ENCODE data around the gene HOXA7.

Gene HOXA7

DNA sequence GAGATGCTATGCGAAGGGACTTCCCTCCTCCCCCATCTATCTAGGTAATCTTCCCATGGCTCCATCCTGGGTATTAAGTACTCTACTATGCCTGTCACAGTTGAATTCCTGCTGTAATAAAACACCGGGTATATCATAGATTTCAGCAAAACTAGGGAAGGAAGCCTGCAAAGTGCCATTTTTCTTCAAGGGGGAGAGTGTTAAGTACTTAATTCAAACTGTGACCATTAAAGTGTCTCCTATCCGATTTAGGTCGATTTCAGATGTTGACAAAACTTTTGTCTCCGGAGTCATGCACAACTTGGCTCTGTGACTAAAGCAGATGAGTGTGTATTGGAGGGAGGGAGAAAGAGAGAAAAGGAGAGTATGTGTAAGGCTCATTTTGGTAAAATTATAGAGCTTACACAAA is 30.5 kb downstream of the HOXA7 start:
- no peak overlapping the region for H3K4me3 ChIP-seq (ENCODE audit: low read depth, low read length)
- DNase-seq (ENCODE audit: low read depth): no peak
- TF ChIP-seq, protein P1, sequence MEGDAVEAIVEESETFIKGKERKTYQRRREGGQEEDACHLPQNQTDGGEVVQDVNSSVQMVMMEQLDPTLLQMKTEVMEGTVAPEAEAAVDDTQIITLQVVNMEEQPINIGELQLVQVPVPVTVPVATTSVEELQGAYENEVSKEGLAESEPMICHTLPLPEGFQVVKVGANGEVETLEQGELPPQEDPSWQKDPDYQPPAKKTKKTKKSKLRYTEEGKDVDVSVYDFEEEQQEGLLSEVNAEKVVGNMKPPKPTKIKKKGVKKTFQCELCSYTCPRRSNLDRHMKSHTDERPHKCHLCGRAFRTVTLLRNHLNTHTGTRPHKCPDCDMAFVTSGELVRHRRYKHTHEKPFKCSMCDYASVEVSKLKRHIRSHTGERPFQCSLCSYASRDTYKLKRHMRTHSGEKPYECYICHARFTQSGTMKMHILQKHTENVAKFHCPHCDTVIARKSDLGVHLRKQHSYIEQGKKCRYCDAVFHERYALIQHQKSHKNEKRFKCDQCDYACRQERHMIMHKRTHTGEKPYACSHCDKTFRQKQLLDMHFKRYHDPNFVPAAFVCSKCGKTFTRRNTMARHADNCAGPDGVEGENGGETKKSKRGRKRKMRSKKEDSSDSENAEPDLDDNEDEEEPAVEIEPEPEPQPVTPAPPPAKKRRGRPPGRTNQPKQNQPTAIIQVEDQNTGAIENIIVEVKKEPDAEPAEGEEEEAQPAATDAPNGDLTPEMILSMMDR (IDR thresholded peaks at IDR 0.05; ENCODE audit: low read depth, low read length, missing control alignments): no peak

DNA sequence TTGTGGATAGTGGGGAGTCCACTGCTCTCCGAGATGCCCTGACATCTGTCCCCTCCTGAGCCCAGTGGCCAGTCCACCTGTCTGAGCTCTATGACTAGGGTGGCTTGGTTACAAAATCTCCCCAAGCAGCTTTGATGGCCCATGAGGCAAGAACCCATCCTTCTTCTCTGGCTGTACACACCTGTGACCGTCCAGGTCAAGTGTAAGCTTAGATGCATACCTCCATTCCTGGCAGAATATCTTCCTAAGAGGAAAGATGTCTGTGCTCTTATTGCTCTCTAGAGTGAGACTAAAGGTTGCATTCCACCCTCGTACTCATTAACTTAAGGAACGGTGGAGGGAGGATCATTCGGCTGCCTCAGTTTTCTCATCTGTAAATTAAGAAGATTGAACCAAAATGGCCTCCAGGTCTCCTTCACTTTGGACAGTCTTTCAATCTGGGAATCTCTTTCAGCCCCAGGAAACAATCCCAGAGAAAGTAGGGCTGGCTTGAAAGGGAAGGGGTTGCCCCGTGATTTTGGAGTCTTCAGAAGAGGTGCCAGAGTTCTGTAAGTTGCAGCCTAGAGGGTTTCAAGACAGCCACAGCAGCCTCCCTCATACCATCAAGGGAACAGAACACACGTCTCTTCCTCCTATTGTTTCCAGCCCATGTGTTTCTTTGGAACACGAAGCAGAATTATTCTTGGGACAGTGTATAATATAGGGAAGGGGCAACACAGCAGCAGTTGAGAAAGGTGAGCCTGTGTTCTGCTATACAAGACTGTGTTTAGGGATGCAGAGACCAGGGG is 31.4 kb downstream of the HOXA7 start:
- no peak for DNase-seq (ENCODE audit: low read depth)
- H3K4me3 ChIP-seq (ENCODE audit: low read depth, low read length): no peak overlapping the region
- TF ChIP-seq, protein P1 (IDR thresholded peaks at IDR 0.05; ENCODE audit: low read depth, low read length, missing control alignments): no peak

DNA sequence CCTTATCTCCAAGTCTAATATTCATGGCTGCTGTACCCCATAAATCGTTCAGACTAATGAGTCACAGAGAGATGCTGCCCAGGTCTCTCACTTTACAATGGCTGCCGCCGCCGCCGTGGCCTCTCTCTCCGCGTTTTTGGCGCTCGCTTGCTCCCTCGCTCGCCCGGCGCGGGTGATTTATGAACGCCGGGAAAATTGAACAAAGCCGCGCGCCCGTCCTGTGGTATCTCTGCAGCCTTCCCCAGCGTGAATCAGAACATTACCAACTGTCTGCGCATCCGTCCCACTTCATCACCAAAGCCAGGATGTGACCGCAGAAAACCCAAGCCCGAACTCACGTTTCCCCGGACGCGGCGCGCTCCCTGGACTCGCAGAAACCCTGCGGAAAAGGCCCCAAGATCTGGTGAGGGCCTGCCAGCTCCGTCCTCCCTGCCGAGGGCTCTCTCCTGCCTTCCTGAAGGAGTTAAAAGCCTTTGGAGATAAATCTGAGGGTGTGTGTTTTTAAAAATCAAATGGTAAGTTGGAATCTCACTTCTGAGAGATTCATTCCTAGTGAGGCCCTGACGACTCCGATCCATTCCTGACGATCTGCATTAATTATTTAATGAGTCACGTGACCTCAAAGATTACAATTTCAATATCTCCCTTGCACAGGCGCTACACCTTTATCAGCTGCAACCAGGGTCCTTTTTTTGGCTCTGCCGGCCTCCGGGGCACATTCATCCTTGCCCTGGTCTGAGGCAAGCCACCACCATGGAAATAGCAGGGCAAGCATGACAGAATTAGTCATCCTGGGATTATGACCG is 32.2 kb downstream of the HOXA7 start:
- DNase-seq (ENCODE audit: low read depth): no peak
- TF ChIP-seq, protein P1 (IDR thresholded peaks at IDR 0.05; ENCODE audit: low read depth, low read length, missing control alignments): no peak
- no peak overlapping the region for H3K4me3 ChIP-seq (ENCODE audit: low read depth, low read length)

DNA sequence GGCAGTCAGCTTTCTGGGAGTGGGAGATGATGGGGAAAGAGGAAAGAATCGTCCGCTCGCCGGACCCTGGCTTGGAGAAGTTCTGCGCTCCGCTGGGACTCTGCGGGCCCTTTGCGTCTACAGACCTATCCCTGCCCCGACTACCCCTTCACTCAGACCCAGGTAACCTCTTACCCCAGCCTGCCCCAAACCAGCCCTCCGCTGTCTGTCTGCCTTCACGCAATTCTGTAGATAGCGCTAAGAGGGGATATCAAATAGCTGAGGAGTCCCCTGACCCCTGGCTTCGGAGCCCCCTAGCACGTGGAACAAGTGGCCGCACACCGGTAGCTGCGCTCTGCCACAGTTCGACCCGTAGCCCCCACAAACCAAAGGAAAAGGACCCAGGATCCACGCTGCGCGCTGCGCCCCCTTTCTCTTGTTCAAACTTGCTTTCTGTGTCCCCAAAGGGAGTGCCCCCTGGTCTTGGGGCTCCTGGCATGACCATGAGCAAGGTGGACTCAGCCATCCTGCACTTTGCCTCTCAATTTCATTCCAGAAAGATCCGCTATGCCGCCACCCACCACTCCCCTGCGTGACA is 32.9 kb downstream of the HOXA7 start:
- H3K4me3 ChIP-seq (ENCODE audit: low read depth, low read length): no peak overlapping the region

DNA sequence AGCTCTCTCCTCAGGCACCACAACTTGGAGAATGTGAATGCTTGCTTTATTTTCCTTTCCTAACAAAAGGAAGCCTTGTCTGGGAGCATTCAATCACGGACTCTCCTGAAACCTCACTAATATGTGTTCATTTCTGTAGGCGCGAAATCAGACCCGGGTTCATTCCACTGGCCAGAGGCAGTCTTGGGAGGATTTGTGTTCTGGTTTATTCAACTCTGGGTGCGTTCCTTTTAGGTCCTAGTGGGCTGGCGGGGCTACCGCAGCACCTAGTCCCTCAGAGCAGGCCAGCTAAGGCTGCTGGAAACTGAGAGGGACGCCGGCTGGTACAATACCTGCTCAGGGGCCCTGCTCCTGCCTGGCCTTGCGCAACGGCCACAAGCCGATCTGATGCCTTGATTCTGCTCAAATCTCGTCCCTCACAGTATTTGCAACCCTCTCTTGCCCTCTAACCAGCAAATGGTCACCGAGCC is 33.4 kb downstream of the HOXA7 start:
- DNase-seq (ENCODE audit: low read depth): no peak
- H3K4me3 ChIP-seq (ENCODE audit: low read depth, low read length): no peak overlapping the region
- TF ChIP-seq, protein P1 (IDR thresholded peaks at IDR 0.05; ENCODE audit: low read depth, low read length, missing control alignments): no peak

More for the DNA sequence above, 32.9 kb downstream of the HOXA7 start:
- TF ChIP-seq, protein P1 (IDR thresholded peaks at IDR 0.05; ENCODE audit: low read depth, low read length, missing control alignments): no peak
- no peak for DNase-seq (ENCODE audit: low read depth)

DNA sequence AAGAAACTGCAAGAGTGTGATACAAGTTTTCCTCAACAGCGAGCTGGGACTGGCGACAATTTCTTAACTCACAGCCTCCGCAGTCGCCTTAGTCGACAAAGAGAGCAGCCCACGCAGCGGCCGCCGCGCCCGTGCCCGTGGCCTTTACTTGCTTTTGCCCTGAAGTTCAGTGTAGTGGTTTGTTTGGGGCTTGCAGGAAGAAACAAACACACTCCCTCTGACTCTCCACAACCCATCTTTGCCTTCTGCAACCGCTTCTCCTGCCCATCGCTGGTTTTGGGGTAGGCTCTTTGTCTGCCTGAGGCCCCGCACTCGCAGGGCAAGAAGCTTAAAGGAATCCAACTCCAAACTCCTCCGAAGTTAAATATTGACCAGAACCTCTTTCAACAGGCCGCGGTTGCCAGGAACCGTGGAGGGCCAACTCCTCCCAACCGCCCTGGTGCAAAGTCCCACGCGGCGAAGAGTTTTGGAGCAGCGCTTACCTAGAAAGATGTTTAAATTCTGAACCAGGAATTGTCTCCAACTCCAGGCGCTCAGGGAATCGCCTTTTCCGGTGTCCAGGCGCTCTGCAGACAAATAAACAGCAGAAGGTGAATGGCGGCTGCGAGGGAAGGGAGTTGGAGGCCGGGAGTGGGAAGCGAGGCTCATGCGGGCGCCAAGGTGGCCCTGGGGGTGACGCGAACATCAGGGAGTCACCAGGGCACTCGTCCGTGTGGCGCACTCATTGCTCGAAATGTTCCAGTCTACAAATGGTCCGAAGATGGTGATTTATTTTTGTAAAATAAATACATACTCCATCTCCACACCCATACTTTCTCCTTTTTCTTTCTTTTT is 34.2 kb downstream of the HOXA7 start:
- TF ChIP-seq, protein P1 (IDR thresholded peaks at IDR 0.05; ENCODE audit: low read depth, low read length, missing control alignments): no peak
- no peak for DNase-seq (ENCODE audit: low read depth)
- no peak overlapping the region for H3K4me3 ChIP-seq (ENCODE audit: low read depth, low read length)

Data from GM12864 (cell line).